LNCaP clone FGC (cell line): ENCODE measurements around the gene SWAP70.

Experiments used
- DNase-seq: peaks from one replicate; pipeline ENCODE4 v3.0.0-alpha.2; 2011; ENCODE audit warnings: low read depth
- H3K4me3 ChIP-seq: 2 replicates; pipeline ENCODE4 v1.5.1; 2011; ENCODE audit warnings: mild to moderate bottlenecking, low read depth, low read length, control low read depth
- TF ChIP-seq, protein P1 (sequence below): IDR thresholded peaks from 2 replicates; pipeline ENCODE4 v1.5.1; 2012; ENCODE audit warnings: mild to moderate bottlenecking; ENCODE audit not compliant: control insufficient read depth, insufficient read depth; ENCODE audit errors: extremely low read depth

SWAP70 gene

DNA sequence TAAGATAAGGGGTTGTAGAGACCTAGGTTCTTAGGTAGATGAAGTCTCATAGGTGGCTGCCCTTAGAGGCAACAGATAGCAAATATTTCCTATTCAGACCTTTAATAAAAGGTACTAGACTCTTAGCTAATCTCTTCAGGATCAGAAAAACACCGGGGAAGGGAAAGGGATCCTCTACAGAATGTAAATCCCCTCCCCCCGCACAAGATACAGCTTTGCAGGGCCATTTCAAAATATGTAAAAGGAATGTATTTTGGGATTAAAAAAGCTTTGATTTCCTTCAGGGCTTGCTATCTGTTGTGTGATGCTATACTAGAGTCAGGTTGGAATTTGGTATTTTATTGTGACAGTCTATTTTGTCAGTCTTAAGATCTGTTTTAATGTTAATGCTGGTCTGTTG is 113.2 kb downstream of the SWAP70 start:
- TF ChIP-seq, protein P1, sequence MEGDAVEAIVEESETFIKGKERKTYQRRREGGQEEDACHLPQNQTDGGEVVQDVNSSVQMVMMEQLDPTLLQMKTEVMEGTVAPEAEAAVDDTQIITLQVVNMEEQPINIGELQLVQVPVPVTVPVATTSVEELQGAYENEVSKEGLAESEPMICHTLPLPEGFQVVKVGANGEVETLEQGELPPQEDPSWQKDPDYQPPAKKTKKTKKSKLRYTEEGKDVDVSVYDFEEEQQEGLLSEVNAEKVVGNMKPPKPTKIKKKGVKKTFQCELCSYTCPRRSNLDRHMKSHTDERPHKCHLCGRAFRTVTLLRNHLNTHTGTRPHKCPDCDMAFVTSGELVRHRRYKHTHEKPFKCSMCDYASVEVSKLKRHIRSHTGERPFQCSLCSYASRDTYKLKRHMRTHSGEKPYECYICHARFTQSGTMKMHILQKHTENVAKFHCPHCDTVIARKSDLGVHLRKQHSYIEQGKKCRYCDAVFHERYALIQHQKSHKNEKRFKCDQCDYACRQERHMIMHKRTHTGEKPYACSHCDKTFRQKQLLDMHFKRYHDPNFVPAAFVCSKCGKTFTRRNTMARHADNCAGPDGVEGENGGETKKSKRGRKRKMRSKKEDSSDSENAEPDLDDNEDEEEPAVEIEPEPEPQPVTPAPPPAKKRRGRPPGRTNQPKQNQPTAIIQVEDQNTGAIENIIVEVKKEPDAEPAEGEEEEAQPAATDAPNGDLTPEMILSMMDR: no peak
- no peak overlapping the region for H3K4me3 ChIP-seq
- DNase-seq: no peak

DNA sequence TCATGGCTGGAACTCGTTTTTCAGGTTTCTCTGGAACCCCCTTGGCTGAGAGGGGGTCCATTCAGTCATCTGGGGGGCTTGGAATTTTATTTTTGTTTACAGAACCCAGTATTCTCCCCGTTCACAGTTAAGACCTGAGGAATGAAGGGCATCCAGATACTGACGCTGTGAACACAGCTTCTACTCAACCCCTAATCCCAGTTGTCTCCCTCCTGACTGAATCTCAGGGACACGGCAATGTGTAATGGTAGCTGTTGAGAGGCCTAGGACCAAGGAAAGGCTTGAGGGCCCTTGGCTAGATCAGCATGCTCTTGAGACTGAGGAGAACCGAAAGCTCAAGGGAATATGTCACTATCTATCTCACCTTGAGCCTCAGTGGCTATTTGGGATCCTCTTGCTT is 113.6 kb downstream of the SWAP70 start:
- no peak overlapping the region for H3K4me3 ChIP-seq
- TF ChIP-seq, protein P1: no peak
- no peak for DNase-seq

DNA sequence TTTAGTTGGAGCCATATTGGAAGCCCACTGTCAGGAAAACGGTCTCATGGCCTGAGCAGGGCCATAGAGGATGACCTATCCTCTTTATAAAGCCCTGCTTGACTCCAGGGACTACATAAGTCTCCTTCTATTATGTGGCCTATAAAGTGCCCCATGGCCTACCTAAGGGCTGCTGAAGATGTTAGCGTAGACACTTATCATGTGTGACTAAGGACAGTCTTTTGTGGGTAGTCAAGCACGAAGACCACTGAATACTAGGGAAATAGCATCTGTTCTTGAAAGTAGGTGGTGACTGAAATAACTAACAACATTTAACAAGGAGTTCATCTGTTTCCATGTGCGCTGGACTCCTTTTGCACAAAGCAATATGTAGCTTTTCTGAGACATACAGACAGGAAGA is 117.1 kb downstream of the SWAP70 start:
- TF ChIP-seq, protein P1: no peak
- no peak for DNase-seq

DNA sequence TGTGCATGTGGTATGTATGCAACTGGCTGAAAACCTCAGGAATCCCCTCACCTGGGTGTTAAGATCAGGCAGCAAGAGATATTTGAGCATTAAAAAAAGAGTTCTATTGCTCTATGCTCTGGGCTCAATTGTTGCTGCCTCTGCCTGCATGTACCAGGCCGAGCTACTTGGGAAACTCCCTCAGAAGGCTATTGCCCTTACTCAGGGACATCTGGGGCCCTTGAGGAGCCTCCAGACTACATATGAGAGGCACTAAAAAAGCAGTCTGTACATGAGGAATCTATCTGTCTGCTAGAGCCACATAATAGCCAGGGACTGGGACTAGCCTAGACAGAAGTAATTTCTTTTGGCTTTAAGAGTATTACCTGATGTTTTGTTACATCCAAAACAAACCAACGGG is 120.1 kb downstream of the SWAP70 start:
- no peak overlapping the region for H3K4me3 ChIP-seq
- DNase-seq: no peak

More for the DNA sequence above, 117.1 kb downstream of the SWAP70 start:
- no peak overlapping the region for H3K4me3 ChIP-seq

DNA sequence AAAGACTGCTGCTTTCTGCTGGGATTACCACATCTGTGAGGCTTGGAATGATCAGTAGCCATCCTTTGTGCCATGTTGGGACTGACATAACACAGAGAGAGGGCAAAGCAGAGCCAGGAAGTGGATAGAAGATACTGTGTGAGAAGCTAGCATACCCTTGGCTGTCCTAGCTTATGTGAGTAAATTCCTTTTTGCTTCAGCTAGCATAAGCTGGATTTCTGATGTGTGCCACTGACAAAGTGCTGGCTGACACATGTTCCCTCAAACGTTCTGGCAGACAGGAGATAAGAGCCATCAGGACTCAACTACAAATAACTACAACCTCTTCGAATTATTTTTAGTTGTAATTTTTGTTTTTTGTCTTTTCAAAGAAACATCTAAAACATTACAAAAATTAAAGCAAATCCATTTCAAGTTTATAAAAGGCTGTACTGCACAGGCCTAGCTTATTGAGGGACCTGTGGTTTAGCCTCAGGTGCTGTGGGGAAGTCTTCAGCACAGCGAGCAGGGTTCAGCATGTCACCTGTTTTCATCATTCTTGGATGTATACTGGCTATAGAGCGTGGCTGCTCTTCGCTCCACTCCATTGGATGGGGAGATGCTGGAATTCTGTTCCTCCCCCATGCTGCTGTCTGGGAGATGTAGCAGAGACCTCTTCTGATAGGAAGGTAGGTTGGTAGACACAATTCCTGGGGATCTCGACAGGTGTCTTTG is 120.9 kb downstream of the SWAP70 start:
- H3K4me3 ChIP-seq: no peak overlapping the region
- DNase-seq: no peak
- TF ChIP-seq, protein P1: no peak

More for the DNA sequence above, 120.1 kb downstream of the SWAP70 start:
- TF ChIP-seq, protein P1: no peak

DNA sequence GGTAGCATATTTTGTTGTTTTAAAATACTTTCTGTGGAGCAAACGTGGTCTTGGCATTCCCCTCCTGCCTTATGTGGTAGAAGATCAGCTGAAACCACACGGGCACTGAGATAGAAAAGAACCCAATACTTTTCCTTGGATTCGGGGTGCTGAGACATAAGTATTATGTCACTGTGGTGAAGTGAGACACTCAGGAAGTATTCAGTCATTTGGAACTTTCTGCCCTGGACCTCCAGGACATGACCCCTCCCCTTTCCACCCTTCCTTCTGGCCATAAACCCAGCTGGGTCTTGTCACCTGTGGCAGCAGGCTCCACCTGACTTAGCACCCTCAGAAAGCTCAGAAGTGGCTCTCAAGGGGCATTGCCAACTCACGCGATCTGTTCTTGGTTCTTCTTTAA is 123.4 kb downstream of the SWAP70 start:
- no peak for DNase-seq
- H3K4me3 ChIP-seq: no peak overlapping the region
- TF ChIP-seq, protein P1: no peak

DNA sequence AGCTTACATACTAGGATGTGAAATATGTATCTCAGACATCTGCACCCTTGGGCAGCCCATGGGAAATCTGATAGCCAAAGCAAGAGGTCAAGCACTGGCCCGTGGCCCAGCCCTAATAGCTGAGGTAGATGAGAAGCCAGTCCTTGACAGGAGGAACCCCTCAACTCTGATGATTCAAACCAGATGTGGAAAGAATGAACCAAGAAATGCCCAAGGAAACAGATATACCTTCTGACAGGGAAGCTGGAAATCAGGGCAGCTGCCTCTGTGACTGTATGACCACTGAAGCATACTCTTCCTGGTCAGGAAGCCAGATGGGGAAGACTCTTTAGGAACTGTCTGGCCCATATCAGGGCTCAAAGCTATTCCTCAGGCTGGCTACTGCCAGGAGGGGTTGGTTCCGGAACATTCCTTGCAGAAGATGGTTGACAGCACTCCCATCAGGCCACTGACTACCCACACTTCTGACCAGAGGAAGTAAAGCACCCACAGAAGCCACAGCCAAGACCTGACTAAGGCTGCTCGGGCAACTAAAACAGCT is 124.2 kb downstream of the SWAP70 start:
- H3K4me3 ChIP-seq: no peak overlapping the region
- TF ChIP-seq, protein P1: no peak
- DNase-seq: no peak
